GM19043 (cell line): Measurements from ENCODE around the gene HJV.

Experiments
- ATAC-seq: cut with Tn5 transposase; IDR thresholded peaks from one replicate; pipeline ENCODE4 v1.9.1; 2021; ENCODE audit warnings: low read depth; ENCODE audit not compliant: unreplicated experiment

The HJV gene

DNA sequence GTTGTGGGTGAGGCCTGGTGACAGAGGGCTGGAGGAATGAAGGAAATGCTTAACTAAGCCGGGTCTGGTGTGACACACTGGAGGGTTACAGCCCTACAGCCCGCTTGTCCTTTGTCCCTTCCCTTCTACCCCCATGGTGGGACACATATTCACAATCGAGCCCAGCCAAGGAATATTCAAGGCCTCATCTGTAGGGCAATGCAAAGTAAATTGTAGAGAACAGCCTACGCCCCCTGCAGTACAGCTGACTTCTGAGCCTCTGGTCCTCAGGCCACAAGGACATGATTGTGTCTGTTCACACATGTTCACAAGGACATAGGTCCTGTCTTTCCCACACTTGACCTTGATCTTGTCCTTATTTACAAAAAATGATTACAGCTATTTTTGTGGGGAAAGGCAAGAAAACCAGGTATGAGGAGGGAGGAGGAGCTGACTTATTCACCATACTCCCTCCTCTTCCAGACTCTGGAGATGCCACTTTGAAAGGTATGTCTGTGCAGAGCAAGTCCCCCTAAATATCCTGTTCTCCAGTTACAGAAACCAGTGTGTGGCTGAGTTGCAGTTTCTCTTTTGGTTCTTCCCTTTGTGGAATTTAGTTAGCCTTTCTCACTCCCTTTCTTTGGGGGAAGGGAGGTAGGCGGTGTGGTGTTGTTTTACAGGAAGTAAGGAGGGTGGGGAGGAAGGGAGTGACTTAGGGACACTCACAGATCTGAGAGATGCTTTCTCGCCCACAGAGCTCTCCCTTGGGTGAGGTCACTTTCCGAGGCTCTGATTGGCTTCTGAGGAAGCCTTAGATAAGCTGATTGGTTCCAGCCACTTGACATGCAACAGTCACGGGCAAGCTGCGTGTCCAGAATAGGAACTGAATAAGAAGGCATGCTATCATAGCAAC lies 42.4 kb downstream of the HJV start:
- peak; percentile 93 for ATAC-seq

DNA sequence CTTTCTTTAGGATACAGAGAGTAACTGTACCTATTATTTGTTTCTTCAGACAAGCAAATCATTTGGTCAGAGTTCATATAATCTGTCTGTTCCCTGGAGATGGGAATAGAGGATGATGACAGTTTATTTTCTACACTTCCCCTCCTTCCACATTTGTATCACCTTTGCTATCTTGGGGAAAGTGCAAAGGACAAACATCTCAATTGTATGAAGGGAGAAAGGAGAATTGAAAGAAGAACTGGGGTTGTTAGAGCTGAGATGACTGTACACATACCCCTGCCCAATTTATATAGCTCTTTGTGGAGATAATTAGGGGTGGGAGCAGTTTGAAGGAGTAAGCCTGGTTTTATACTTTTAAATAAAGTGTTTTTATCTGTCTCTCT lies 43.1 kb downstream of the HJV start:
- ATAC-seq, result no peak

DNA sequence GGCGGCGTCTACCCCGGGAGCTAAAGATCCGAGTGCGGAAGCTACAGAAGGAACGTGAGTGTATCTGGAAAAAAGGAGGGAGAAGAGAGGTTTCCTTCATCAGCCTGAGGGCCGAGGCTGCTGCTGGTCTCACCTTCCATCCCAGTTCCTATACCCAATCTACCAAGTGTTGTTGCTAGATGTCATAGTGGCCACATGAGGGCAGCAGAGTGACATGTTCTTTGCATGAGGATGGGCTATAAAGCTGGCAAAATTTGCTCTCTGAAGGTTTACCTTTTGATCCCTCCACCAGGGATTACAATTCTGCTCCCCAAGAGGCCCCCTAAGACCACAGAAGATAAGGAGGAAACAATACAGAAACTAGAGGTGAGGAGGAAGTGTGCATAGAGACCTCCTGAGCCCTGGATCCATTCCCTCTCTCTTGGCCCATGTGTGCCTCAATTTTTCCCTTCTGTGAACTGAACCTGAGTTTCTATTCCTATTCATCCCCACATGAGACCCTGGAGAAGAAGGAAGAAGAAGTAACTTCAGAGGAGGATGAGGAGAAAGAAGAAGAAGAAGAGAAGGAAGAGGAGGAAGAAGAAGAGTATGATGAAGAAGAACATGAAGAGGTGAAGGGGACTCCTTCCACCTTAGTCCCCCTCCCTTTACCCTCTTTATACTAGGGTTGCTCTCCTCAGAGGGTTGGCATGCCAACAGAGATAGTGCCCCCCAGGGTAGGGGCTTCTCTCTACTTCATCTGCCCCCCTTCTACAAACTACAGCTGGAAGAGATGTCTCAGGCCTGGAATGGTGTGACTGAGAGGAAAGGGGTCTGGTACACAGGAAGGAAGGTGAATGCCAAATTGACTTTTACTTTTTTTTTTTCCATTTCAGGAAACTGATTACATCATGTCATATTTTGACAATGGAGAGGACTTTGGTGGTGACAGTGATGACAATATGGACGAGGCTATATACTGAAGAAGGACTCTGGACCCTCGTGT lies 43.8 kb downstream of the HJV start:
- ATAC-seq, result no peak

DNA sequence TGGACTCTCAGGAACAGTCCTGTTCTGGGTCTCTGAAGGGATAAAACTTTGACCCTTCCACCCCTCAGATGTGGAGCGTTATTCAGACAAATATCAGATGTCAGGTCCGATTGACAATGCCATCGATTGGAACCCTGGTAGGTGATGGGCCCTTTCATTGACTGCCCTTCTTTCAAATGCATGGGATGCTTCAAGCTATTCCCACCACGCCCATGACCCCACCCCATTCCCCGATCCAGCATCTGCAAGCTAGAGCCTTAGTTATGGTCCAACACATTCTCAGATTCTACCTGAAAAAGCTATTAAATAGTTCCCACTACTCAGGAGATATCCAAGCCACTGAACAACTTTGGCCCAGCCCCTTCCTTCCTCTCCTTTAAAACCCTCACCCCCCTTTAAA lies 44.5 kb downstream of the HJV start:
- no peak for ATAC-seq

DNA sequence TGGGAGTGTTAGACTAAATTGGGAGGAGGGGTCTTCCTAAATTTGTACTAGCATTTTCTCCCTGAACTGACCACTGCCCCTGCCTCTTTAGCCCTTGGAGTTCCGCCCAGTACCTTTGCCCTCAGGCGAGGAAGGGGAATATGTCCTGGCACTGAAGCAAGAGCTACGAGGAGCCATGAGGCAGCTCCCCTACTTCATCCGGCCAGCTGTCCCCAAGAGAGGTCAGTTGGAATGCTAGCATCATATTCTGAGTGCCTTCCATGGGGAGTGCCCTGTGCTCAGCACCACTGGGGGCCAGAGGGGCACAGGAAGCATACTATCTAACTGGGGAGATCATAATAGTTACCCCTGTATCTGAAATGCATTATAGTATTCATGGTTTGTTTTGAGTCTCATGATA lies 46.3 kb downstream of the HJV start:
- no peak for ATAC-seq

DNA sequence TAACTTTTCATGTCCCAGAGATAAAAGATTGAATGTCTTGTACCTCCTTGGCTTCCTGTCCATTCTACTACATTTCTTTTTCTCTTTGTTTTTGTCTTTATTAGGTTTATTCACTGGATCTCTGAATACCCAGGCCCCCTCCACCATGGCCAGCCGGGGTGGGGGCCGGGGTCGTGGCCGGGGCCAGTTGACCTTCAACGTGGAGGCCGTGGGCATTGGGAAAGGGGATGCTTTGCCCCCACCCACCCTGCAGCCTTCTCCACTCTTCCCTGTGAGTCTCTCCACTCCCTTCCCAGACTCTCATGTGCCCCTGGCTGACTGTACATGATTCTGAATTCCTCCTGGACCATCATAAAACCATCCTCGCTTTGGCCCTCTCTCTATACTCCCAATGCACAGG lies 46.8 kb downstream of the HJV start:
- no peak for ATAC-seq

DNA sequence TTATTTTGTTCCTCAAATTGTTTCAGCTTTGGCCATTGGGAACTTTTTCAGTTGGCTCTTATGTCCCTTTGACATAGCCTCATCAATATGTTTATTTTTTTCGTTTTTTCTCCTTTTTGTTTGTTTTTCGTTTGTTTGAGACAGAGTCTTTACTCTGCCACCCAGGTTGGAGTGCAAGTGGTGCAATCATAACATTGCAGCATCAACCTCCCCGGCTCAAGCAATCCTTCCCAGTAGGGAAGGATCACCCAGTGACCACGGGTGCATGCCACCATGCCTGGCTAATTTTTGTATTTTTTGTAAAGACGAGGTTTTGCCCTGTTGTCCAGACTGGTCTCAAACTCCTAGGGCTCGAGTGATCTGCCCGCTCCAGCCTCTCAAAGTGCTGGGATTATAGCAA lies 49.0 kb downstream of the HJV start:
- no peak for ATAC-seq
